K562 (cell line): ENCODE results near the gene MFSD6. TPM values are rescaled to one million over a fixed set of nuclear protein-coding genes. Genes with fewer than 3 reads are reported as not detected.

Experiments
- ATAC-seq: fragments of 200-7000 bp; cut with Tn5 transposase; 3 replicates; pipeline ENCODE4 v1.9.1; 2020; ENCODE audit warnings: moderate library complexity
- BruUV-seq: library from RNA; stranded (reverse); fragments of 400-500 nt; replicated peaks from 2 replicates; lab custom pipeline; 2021; lab: Mats Ljungman, UMichigan
- CTCF ChIA-PET: fragments of 300-600 bp; formaldehyde crosslinking; extraction: SDS; loops from one replicate; lab custom pipeline; 2021; ENCODE audit warnings: low intra/inter-chr PET ratio; lab: Yijun Ruan, JAX
- POLR2A ChIA-PET: fragments of 300-600, 350-650 bp; sonication (Branson Sonifier 250); formaldehyde crosslinking; extraction: SDS; loops from one replicate; lab custom pipeline; 2021; ENCODE audit warnings: antibody characterized with exemption, inconsistent platforms; lab: Yijun Ruan, JAX
- DNase-seq, 4 experiments: peaks; one replicate each; pipeline versions ENCODE4 v3.0.0 to v3.0.0-alpha.2; 2011 to 2018; ENCODE audit warnings: low spot score in 3 of 4, mixed read lengths in 3 of 4; ENCODE audit errors: extremely low read depth in 1 of 4
- FAIRE-seq: peaks from 2 replicates; lab custom pipeline; 2011; peaks lifted over from hg19 to GRCh38; lab: Jason Lieb, UNC
- H2AFZ ChIP-seq: 2 replicates; pipeline ENCODE4 v1.6.0; 2011; ENCODE audit warnings: low read depth, low read length, control low read depth, inconsistent platforms
- H3K27ac ChIP-seq: fragments of 200-600 bp; 3 replicates; pipeline ENCODE4 v1.8.0; 2011; ENCODE audit warnings: low read depth, mild to moderate bottlenecking, control low read depth, inconsistent platforms, low read length, moderate library complexity, mixed read lengths; ENCODE audit errors: extremely low read depth
- H3K27me3 ChIP-seq, 2 experiments: fragments of 300-600 bp in 1 of 2; 2 replicates in 1 of 2; 3 replicates in 1 of 2; pipeline versions ENCODE4 v1.6.0 to v1.8.0; 2011; ENCODE audit warnings: inconsistent platforms in 2 of 2, low read length in 2 of 2, mild to moderate bottlenecking in 1 of 2, mixed read lengths in 1 of 2, moderate library complexity in 1 of 2; ENCODE audit not compliant: control insufficient read depth in 2 of 2, insufficient read depth in 2 of 2
- H3K36me3 ChIP-seq: fragments of 300-600 bp; 3 replicates; pipeline ENCODE4 v1.8.0; 2011; ENCODE audit warnings: mild to moderate bottlenecking, low read length, inconsistent platforms; ENCODE audit not compliant: control insufficient read depth, insufficient read depth
- H3K4me1 ChIP-seq, 2 experiments: fragments of 200-600 bp in 1 of 2; replicated peaks in 1 of 2; 2 replicates in 1 of 2; 3 replicates in 1 of 2; pipeline versions ENCODE4 v1.5.1 to v1.8.0; 2011; ENCODE audit warnings: inconsistent platforms in 2 of 2, low read length in 2 of 2, mild to moderate bottlenecking in 1 of 2, mixed read lengths in 1 of 2, moderate library complexity in 1 of 2; ENCODE audit not compliant: control insufficient read depth in 2 of 2, insufficient read depth in 2 of 2
- H3K4me2 ChIP-seq: 2 replicates; pipeline ENCODE4 v1.6.1; 2011; ENCODE audit warnings: low read length, control low read depth, inconsistent platforms, mixed read lengths; ENCODE audit not compliant: insufficient read depth
- H3K4me3 ChIP-seq: fragments of 200-600 bp; sonication (generic), shearing (Covaris generic); 2 replicates; pipeline ENCODE4 v1.5.1; 2016; ENCODE audit warnings: control low read depth, inconsistent platforms
- H3K79me2 ChIP-seq: fragments of 200-600 bp; 3 replicates; pipeline ENCODE4 v1.8.0; 2011; ENCODE audit warnings: low read length, inconsistent platforms; ENCODE audit not compliant: control insufficient read depth, insufficient read depth
- H3K9ac ChIP-seq, 2 experiments: 2 replicates each; pipeline versions ENCODE4 v1.6.0 to v1.6.1; 2011; ENCODE audit warnings: low read depth in 2 of 2, low read length in 2 of 2, control low read depth in 1 of 2, inconsistent platforms in 1 of 2, mild to moderate bottlenecking in 1 of 2, mixed read lengths in 1 of 2; ENCODE audit not compliant: insufficient read depth in 1 of 2
- H3K9me1 ChIP-seq: one replicate; pipeline ENCODE4 v1.6.0; 2011; ENCODE audit warnings: inconsistent platforms, mild to moderate bottlenecking, low read length, moderate library complexity; ENCODE audit not compliant: control insufficient read depth, insufficient read depth
- H3K9me3 ChIP-seq: replicated peaks from 2 replicates; pipeline ENCODE4 v1.5.1; 2011; ENCODE audit warnings: low read depth, low read length, inconsistent platforms; ENCODE audit not compliant: control insufficient read depth, insufficient read depth
- H4K20me1 ChIP-seq: replicated peaks from 2 replicates; pipeline ENCODE4 v1.6.1; 2011; ENCODE audit warnings: low read length, inconsistent platforms, mixed read lengths; ENCODE audit not compliant: control insufficient read depth, insufficient read depth
- HNRNPK ChIP-seq: fragments of 200-400 bp; formaldehyde crosslinking; IDR thresholded peaks from one replicate; pipeline ENCODE4 v1.6.1; 2018; ENCODE audit warnings: mild to moderate bottlenecking, low read depth, low read length; ENCODE audit not compliant: poor library complexity, severe bottlenecking
- LCOR ChIP-seq: sonication (generic); formaldehyde crosslinking; IDR thresholded peaks from 2 replicates; pipeline ENCODE4 v1.8.0; 2022; ENCODE audit warnings: mild to moderate bottlenecking, missing genetic modification reagents
- MITF ChIP-seq: IDR thresholded peaks from 2 replicates; pipeline ENCODE4 v1.6.1; 2014; ENCODE audit warnings: antibody characterized with exemption
- NFE2L1 ChIP-seq: fragments of 450-650 bp; IDR thresholded peaks from 2 replicates; pipeline ENCODE4 v1.6.1; 2016; ENCODE audit warnings: missing genetic modification characterization, low read depth, mild to moderate bottlenecking, missing compliant biosample characterization, moderate library complexity, borderline replicate concordance
- ZNF121 ChIP-seq: sonication (generic); formaldehyde crosslinking; conservative IDR thresholded peaks from 2 replicates; pipeline ENCODE4 v1.8.0; 2022; ENCODE audit warnings: missing genetic modification reagents
- ZNF316 ChIP-seq: fragments of 450-650 bp; IDR thresholded peaks from 2 replicates; pipeline ENCODE4 v1.6.1; 2016
- ZNF699 ChIP-seq: fragments of 250-450 bp; sonication (Bioruptor Pico); IDR thresholded peaks from 2 replicates; pipeline ENCODE4 v1.8.0; 2021; ENCODE audit warnings: mild to moderate bottlenecking, moderate library complexity; ENCODE audit not compliant: insufficient replicate concordance
- WGBS: fragments of 100-300 bp; shearing (Covaris generic); methylation state at CpG from one replicate; pipeline ENCODE4 v1.1.6; 2016; ENCODE audit warnings: low coverage, mixed read lengths; ENCODE audit not compliant: insufficient coverage; ENCODE audit errors: missing lambda C conversion rate; 5-methylcytosine and 5-hydroxymethylcytosine counted together
- in situ Hi-C: fragments of 300-500 bp; cut with MboI; formaldehyde crosslinking; loops from 4 replicates; pipeline ENCODE4 v1.15.0; 2018; ENCODE audit warnings: inconsistent platforms, mixed read lengths
- intact Hi-C: fragments of 100-400 bp; cut with micrococcal nuclease; formaldehyde crosslinking; loops from 2 replicates; pipeline ENCODE4 v1.14.2; 2022
- polyA plus RNA-seq, 8 experiments: library from polyadenylated mRNA; depleted of rRNA in 4 of 8; stranded (reverse) in 5 of 8; unstranded in 3 of 8; fragments of >200 nt; fragmentation: Nextera tagmentation in 2 of 8; fragmentation: Illumina TruSeq in 1 of 8; extraction: Ambion mirVana in 2 of 8; extraction: Trizol in 1 of 8; gene quantifications; 2 replicates each; pipeline versions ENCODE4 v1.2.1 to v1.2.3, GENCODE V29; 2011 to 2014; ENCODE audit warnings: inconsistent platforms in 1 of 8, missing spikeins in 1 of 8
- total RNA-seq, 7 experiments: library from RNA; depleted of rRNA in 6 of 7; stranded (reverse); fragments of >200 nt in 6 of 7; fragmentation: Illumina TruSeq in 2 of 7; extraction: Trizol in 2 of 7; gene quantifications; 2 replicates each; pipeline versions ENCODE4 v1.2.1 to v1.2.3, GENCODE V29; 2011 to 2021; ENCODE audit warnings: low replicate concordance in 1 of 7
- TF ChIP-seq, protein P1 (sequence below): fragments of 450-650 bp; formaldehyde crosslinking; IDR thresholded peaks from 2 replicates; pipeline ENCODE4 v1.4.0; 2020; ENCODE audit warnings: mild to moderate bottlenecking, moderate library complexity

Gene MFSD6
- total and polyA plus RNA-seq, 9 of the 15 experiments (the other 6 are each of a cell fraction or from before 2014, with no cell fraction given) = 1.1 to 7.9 (median 4.4) TPM

DNA sequence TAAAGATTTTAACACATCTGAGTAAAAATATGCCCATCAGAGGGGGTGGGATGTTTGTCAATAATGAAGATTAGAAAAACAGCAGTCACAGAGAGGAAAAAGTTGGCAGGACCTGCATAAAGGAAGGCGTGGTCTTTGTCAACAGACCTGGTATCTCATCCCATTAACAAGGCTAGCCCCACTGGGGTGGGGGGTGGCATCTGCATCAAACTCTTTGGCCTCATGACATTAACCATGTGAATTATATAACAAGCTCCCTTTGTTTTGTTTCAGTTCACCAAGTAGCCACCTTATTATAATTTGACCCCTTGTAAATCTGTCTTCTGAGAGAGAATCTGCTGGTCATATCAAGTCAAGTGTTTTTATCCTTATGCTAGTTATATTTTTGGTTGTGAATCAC, 97.5 kb downstream of the MFSD6 start:
- Histone ChIP-seq H4K20me1 (no peaks in the 10 kb centered on the region), H2AFZ (no peak overlapping the region), H3K9me3 (no peaks in the 10 kb centered on the region), H3K4me2 (no peak overlapping the region), H3K79me2 (no peaks in the 10 kb centered on the region), H3K9ac (no peak overlapping the region), H3K4me3 (no peak overlapping the region), H3K9me1 (no peaks in the 10 kb centered on the region), H3K4me1 (no peaks in the 10 kb centered on the region; a peak in 2 of 5 replicates), H3K27me3 (no peaks in the 10 kb centered on the region), H3K27ac (no peak overlapping the region), H3K36me3 (no peaks in the 10 kb centered on the region; the same call in 2 of the 3 replicates)
- no TSS peak for BruUV-seq
- in situ Hi-C loops = loop anchor here (10.0 kb wide), 1 partner anchor 421 kb away; no protein-coding TSS in a partner anchor
- ATAC-seq (no peak), FAIRE-seq (no peak), DNase-seq (no peak)
- intact Hi-C loops = loop anchor here (5.0 kb wide), 1 partner anchor 418 kb away; no protein-coding TSS in a partner anchor
- ChIA-PET POLR2A (interaction anchor here (1.2 kb wide), 1 partner anchor 28 kb away, joined by 3 read pairs; no protein-coding TSS in a partner anchor), CTCF (no interaction called here)
- WGBS = 89% methylated on average over 1 of the region's 1 CpG
- TF ChIP-seq ZNF316 (no peak), HNRNPK (no peak), MITF (no peak), LCOR (CRISPR knock-in tag) (no peak), ZNF121 (CRISPR knock-in tag) (no peak), ZNF699 (CRISPR knock-in tag) (no peak), NFE2L1 (tag) (no peak)
- TF ChIP-seq, protein P1, sequence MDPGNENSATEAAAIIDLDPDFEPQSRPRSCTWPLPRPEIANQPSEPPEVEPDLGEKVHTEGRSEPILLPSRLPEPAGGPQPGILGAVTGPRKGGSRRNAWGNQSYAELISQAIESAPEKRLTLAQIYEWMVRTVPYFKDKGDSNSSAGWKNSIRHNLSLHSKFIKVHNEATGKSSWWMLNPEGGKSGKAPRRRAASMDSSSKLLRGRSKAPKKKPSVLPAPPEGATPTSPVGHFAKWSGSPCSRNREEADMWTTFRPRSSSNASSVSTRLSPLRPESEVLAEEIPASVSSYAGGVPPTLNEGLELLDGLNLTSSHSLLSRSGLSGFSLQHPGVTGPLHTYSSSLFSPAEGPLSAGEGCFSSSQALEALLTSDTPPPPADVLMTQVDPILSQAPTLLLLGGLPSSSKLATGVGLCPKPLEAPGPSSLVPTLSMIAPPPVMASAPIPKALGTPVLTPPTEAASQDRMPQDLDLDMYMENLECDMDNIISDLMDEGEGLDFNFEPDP (CRISPR knock-in tag) = no peak
